Lower leg skin (tissue), 4 donors: Measurements from ENCODE around the gene SLC26A11. TPM values are rescaled to one million over a fixed set of nuclear protein-coding genes. Genes with fewer than 3 reads are reported as not detected.

Experiments
- DNase-seq, 2 donors: peaks; one replicate each; pipeline ENCODE4 v3.0.0-alpha.2; 2019; ENCODE audit warnings: low spot score in 2 of 2
- H3K4me3 ChIP-seq: fragments of 200-600 bp; sonication (generic); 2 replicates; pipeline ENCODE4 v1.5.1; 2017; ENCODE audit warnings: mild to moderate bottlenecking, low read depth; ENCODE audit not compliant: poor library complexity, severe bottlenecking
- POLR2A ChIP-seq, 2 donors: fragments of 450-650 bp; IDR thresholded peaks; one replicate each; pipeline ENCODE4 v1.6.1; 2016 to 2017; ENCODE audit warnings: antibody characterized with exemption in 2 of 2, mild to moderate bottlenecking in 1 of 2, moderate library complexity in 1 of 2
- WGBS, 2 donors: methylation state at CpG; one replicate each; pipeline ENCODE4 v1.1.5; 2018; 5-methylcytosine and 5-hydroxymethylcytosine counted together
- intact Hi-C: fragments of 100-400 bp; cut with DNase I; formaldehyde crosslinking; loops from one replicate; pipeline ENCODE4 v1.15.0; 2023; ENCODE audit warnings: low total_unique reads
- total RNA-seq, 4 donors: library from RNA; depleted of rRNA; stranded (reverse); fragments of >200 nt; gene quantifications; one replicate each; pipeline ENCODE4 v1.1.0, GENCODE V29; 2016
- TF ChIP-seq, protein P1 (sequence below), 3 donors: fragments of 450-650 bp; IDR thresholded peaks; one replicate each; pipeline ENCODE4 v1.5.1; 2016; ENCODE audit warnings: antibody characterized with exemption in 3 of 3, mild to moderate bottlenecking in 3 of 3, moderate library complexity in 2 of 3

Gene SLC26A11
- total RNA-seq, 4 donors from 2014 or later = 20.1 to 28.1 (median 22.3) TPM

DNA sequence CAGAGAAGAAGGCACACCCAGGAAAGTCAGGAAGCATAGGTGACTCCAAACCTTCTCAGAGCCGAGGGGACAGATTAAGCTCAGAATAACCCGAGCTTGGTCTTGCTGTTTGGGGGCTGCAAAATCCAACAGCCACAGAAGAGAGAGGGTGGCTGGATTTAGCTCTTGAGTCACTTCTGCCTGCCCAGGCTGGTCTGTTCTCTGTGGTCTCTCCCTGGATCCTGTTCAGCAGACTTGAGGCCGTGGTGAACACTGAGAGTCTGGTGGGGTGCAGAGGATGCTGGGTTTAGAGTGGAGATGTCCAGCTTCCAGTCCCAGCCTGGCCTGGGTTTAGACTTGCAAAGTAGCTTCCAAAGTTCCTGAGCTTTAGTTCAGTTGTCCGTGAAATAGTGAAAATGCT is 8.8 kb downstream of the SLC26A11 start:
- TF ChIP-seq POLR2A (IDR thresholded peaks at IDR 0.05) = no peak
- TF ChIP-seq, protein P1, sequence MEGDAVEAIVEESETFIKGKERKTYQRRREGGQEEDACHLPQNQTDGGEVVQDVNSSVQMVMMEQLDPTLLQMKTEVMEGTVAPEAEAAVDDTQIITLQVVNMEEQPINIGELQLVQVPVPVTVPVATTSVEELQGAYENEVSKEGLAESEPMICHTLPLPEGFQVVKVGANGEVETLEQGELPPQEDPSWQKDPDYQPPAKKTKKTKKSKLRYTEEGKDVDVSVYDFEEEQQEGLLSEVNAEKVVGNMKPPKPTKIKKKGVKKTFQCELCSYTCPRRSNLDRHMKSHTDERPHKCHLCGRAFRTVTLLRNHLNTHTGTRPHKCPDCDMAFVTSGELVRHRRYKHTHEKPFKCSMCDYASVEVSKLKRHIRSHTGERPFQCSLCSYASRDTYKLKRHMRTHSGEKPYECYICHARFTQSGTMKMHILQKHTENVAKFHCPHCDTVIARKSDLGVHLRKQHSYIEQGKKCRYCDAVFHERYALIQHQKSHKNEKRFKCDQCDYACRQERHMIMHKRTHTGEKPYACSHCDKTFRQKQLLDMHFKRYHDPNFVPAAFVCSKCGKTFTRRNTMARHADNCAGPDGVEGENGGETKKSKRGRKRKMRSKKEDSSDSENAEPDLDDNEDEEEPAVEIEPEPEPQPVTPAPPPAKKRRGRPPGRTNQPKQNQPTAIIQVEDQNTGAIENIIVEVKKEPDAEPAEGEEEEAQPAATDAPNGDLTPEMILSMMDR (IDR thresholded peaks at IDR 0.05) = no peak
- H3K4me3 ChIP-seq = no peak overlapping the region
- intact Hi-C loops = no loop called here
- WGBS, 2 donors = 89 to 98% methylated on average over 3 to 4 of the region's 4 CpGs
- DNase-seq = no peak

DNA sequence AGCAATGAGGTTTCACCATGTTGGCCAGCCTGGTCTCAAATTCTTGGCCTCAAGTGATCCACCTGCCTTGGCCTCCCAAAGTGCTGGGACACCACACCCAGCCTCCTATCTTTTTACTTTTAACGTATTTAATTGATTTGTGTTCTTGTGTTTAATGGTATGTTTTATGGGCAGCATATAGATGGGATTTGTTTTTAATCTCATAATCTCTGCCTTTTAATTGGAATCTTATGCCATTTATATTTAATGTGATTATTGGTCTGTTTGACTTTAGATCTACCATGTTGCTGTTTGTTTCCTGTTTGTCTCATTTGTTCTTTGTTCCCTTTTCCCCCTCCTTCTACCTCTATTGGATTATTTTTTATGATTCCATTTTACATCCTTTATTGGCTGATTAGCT is 12.2 kb downstream of the SLC26A11 start:
- intact Hi-C loops = no loop called here
- 97 to 100% methylated on average over 1 of the region's 1 CpG for WGBS, 2 donors
- H3K4me3 ChIP-seq = no peak overlapping the region
- DNase-seq = no peak
- TF ChIP-seq, protein P1 (IDR thresholded peaks at IDR 0.05) = no peak

DNA sequence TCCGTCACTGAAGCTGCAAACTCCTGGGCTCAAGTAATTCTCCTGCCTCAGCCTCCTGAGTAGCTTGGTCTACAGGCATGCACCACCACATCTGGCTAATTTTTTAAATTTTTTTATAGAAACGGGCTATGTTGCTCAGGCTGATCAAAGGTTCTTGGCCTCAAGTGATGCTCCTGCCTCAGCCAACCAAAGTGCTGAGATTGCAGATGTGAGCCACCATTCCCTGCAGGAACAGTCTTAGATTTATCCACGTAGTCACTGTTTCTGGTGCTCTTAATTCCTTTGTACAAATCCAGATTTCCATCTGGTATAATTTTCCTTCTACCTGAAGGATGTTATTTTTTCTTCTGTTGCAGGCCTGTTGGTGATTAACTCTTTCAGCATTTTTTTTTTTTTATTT is 13.0 kb downstream of the SLC26A11 start:
- no peak for DNase-seq
- 97 to 100% methylated on average over 3 of the region's 3 CpGs for WGBS, 2 donors
- intact Hi-C loops = no loop called here
- TF ChIP-seq POLR2A (IDR thresholded peaks at IDR 0.05) = no peak
- TF ChIP-seq, protein P1 (IDR thresholded peaks at IDR 0.05) = no peak
- no peak overlapping the region for H3K4me3 ChIP-seq

DNA sequence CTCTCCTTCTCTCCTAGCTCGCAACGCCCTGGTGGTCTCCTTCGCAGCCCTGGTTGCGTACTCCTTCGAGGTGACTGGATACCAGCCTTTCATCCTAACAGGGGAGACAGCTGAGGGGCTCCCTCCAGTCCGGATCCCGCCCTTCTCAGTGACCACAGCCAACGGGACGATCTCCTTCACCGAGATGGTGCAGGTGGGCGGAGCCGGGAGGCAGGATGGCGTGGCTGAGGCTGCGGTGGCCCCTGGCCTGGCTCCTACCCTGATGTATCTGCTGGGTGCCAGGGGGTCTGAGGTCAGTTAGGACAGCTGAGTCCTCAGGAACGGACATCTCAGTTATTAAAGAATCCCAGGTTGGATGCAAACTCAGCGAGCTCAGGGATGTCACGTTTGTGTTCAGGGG is 16.7 kb downstream of the SLC26A11 start:
- H3K4me3 ChIP-seq = no peak overlapping the region
- 83 to 95% methylated on average over 9 to 13 of the region's 17 CpGs for WGBS, 2 donors
- intact Hi-C loops = no loop called here
- DNase-seq = no peak
- TF ChIP-seq POLR2A (IDR thresholded peaks at IDR 0.05) = no peak
- TF ChIP-seq, protein P1 (IDR thresholded peaks at IDR 0.05) = no peak

DNA sequence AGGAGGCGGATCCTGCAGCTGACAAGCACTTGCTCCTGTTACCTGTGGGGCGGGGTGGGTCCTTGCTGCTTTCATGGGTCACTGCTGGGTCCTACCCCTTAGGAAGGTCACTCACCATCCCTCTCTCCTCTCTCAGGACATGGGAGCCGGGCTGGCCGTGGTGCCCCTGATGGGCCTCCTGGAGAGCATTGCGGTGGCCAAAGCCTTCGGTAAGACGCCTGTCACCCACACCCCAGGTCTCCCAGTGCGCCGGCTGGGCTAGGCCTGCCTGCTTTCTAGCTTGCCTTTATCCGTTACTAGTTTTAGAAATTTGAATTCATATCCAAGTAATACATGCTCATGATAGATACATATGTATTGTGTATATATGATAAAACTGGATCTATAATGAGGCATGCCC is 17.2 kb downstream of the SLC26A11 start:
- DNase-seq = no peak
- 98 to 99% methylated on average over 10 of the region's 10 CpGs for WGBS, 2 donors
- TF ChIP-seq, protein P1 (IDR thresholded peaks at IDR 0.05) = no peak
- no peak for TF ChIP-seq POLR2A (IDR thresholded peaks at IDR 0.05)
- no peak overlapping the region for H3K4me3 ChIP-seq
- intact Hi-C loops = no loop called here

DNA sequence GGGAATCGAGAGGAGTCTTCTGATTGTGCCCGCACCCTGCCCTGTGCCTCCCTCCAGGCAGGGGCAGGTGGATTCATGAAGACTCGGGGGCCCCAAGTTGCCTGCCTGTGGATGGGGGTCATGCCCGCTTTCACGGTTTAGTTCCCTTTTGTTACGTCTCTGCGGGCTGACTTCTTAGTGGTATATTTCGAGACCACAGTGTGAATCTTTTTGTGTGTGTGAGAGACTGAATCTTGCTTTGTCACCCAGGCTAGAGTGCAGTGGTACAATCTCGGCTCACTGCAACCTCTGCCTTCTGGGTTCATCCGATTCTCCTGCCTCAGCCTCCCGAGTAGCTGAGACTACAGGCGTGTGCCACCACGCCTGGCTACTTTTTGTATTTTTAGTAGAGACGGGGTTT is 22.3 kb downstream of the SLC26A11 start:
- no peak for DNase-seq
- H3K4me3 ChIP-seq = no peak overlapping the region
- WGBS, 2 donors = 84 to 89% methylated on average over 14 of the region's 14 CpGs
- TF ChIP-seq, protein P1 (IDR thresholded peaks at IDR 0.05) = no peak
- no peak for TF ChIP-seq POLR2A (IDR thresholded peaks at IDR 0.05)
- intact Hi-C loops = loop anchor here (10.0 kb wide), 1 partner anchor 108 kb away; no protein-coding TSS in a partner anchor
